ENCODE results near the gene AKR7A2.

- TF ChIP-seq CTCF (IDR thresholded peaks at IDR 0.05 in 4 of 5, conservative IDR thresholded peaks at IDR 0.05 in 1 of 5), result no peak
- no peak for TF ChIP-seq POLR2A (IDR thresholded peaks at IDR 0.05)
Observed at GRCh38 chr1:19273106-19273843, 38.7 kb downstream of the AKR7A2 start.

Data from gastrocnemius medialis (tissue), 4 donors.